ENCODE results near the gene SLC26A9.

The SLC26A9 gene

DNA sequence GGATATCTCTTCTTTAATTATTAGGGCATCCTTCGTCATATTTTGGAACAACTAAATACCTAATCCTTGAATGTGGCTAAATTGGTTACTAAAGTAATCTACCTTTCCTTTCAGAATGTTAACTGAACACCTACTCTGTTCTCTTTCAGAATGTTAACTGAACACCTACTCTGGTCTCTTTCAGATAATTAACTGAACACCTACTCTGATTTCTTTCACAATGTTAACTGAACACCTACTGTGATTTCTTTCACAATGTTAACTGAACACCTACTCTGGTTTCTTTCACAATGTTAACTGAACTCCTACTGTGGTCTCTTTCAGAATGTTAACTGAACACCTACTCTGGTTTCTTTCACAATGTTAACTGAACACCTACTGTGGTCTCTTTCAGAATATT lies 38.0 kb upstream of the SLC26A9 start:
- TF ChIP-seq SIN3A (IDR thresholded peaks at IDR 0.05; ENCODE audit: borderline replicate concordance, insufficient read depth, low read length) (no peak), TAF1 (IDR thresholded peaks at IDR 0.05; ENCODE audit: borderline replicate concordance, insufficient read depth, low read length) (no peak), FOXP2 (optimal IDR thresholded peaks at IDR 0.05; ENCODE audit: borderline replicate concordance, extremely low read depth, extremely low read length, insufficient read depth) (no peak)
- TF ChIP-seq, protein P1, sequence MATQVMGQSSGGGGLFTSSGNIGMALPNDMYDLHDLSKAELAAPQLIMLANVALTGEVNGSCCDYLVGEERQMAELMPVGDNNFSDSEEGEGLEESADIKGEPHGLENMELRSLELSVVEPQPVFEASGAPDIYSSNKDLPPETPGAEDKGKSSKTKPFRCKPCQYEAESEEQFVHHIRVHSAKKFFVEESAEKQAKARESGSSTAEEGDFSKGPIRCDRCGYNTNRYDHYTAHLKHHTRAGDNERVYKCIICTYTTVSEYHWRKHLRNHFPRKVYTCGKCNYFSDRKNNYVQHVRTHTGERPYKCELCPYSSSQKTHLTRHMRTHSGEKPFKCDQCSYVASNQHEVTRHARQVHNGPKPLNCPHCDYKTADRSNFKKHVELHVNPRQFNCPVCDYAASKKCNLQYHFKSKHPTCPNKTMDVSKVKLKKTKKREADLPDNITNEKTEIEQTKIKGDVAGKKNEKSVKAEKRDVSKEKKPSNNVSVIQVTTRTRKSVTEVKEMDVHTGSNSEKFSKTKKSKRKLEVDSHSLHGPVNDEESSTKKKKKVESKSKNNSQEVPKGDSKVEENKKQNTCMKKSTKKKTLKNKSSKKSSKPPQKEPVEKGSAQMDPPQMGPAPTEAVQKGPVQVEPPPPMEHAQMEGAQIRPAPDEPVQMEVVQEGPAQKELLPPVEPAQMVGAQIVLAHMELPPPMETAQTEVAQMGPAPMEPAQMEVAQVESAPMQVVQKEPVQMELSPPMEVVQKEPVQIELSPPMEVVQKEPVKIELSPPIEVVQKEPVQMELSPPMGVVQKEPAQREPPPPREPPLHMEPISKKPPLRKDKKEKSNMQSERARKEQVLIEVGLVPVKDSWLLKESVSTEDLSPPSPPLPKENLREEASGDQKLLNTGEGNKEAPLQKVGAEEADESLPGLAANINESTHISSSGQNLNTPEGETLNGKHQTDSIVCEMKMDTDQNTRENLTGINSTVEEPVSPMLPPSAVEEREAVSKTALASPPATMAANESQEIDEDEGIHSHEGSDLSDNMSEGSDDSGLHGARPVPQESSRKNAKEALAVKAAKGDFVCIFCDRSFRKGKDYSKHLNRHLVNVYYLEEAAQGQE (IDR thresholded peaks at IDR 0.05; ENCODE audit: insufficient read depth in 1 of 2, low read depth in 2 of 2, low read length in 2 of 2): no peak

DNA sequence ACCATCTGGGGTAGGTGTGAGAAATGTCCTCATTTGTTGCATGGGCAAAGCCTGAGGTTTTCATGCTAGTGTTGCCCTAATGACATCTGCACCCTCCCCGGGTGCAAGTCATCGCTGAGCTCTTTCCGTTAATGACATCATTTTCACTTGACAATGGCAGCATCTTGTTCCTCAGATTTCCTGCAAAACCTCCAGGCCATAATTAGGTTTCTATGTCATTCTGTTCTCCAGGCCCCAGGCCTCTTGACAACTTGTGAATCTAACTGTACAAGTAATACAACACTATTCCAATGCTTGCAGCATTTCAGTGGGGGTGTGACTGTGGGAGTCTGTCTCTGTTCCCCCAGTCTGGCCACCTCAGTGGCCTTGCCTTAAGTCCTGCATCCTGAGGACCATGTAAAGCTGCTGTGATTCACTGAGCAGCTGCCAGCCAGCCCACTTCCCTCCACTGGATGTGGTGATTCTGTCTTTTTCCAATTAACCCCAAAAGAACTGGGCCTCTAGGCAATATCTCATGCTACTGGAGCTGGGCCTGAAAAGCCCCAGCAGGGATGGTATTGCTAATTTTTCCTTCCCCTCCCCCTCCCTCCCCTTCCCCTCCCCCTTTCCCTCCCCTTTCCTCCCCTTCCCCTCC lies 37.1 kb upstream of the SLC26A9 start:
- no peak for TF ChIP-seq SIN3A (IDR thresholded peaks at IDR 0.05; ENCODE audit: borderline replicate concordance, insufficient read depth, low read length)
- no peak for TF ChIP-seq FOXP2 (optimal IDR thresholded peaks at IDR 0.05; ENCODE audit: borderline replicate concordance, extremely low read depth, extremely low read length, insufficient read depth)
- TF ChIP-seq, protein P1 (IDR thresholded peaks at IDR 0.05; ENCODE audit: insufficient read depth in 1 of 2, low read depth in 2 of 2, low read length in 2 of 2): no peak
- no peak for TF ChIP-seq POLR2AphosphoS5 (IDR thresholded peaks at IDR 0.05; ENCODE audit: low read depth, low read length)
- no peak for TF ChIP-seq TAF1 (IDR thresholded peaks at IDR 0.05; ENCODE audit: borderline replicate concordance, insufficient read depth, low read length)

DNA sequence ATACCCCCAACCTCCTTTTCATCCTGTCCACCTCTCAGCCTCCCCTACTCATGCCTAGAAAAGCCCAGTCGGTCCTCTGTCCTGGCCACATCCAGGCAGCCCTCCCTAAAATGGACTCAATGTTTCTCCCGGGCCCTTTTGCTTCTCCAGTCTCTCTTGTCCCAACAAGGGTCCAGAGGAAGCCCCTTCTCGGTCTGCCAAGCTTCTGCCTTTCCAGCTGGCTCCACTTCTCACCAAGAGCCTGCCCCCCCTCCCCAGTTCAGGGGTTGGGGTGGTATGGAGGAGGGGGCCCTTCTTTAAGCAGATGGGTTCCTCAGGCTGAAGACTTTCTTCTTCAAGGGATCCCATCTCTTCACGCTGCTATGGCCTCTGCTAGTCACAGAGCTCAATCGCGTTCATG lies 36.0 kb upstream of the SLC26A9 start:
- TF ChIP-seq TAF1 (IDR thresholded peaks at IDR 0.05; ENCODE audit: borderline replicate concordance, insufficient read depth, low read length): no peak

DNA sequence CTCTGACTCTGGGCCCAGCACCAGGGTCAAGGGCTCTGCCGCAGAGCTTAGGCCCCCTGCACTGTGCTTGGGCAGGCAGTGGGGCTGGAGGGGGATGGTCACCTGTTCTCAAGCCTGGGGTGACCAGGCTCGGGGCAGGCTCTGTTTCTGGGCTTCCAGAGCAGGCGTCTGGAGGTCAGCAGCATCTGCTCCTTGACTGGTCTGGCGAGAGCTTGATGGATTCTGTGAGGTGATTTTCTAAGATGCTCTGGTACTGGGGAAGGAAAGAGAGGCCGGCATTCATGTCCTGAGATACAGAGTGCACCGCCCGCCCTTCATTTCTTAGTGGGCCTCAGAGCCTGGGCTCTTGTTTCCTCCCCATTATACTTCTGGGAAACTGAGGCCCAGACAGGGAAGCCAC lies 35.4 kb upstream of the SLC26A9 start:
- TF ChIP-seq FOXP2 (optimal IDR thresholded peaks at IDR 0.05; ENCODE audit: borderline replicate concordance, extremely low read depth, extremely low read length, insufficient read depth) (no peak), SIN3A (IDR thresholded peaks at IDR 0.05; ENCODE audit: borderline replicate concordance, insufficient read depth, low read length) (no peak), TAF1 (IDR thresholded peaks at IDR 0.05; ENCODE audit: borderline replicate concordance, insufficient read depth, low read length) (no peak), POLR2AphosphoS5 (IDR thresholded peaks at IDR 0.05; ENCODE audit: low read depth, low read length) (no peak)
- TF ChIP-seq, protein P1 (IDR thresholded peaks at IDR 0.05; ENCODE audit: insufficient read depth in 1 of 2, low read depth in 2 of 2, low read length in 2 of 2): no peak

DNA sequence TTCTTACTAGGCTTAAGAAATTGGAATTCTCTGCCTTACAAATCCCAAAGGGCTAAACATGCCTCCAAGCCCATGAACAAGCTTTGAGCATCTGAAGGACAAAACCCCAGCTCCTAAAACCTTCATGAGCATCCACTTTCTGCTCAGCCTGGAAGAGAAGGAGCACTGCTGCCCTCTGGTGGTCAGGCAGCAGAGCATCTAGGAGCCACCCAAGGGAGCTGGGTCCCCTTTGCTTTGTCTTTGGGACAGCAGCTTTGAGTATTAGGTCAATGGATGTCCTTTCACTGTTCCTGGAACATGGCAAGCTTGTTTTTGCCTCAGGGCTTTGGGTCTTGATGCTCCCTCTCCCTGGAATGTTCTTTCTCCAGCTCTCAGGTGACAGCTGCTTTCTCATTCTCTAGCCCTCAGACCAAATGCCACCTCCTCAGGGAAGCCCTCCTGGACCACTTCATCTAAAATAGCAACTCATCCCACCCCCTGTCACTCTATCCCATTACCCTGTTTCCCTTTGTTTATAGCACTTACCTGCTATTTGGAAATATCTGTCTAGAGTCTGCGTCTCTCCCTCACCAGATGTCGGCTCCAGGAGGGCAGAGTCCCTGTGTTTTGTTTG lies 34.3 kb upstream of the SLC26A9 start:
- TF ChIP-seq POLR2AphosphoS5 (IDR thresholded peaks at IDR 0.05; ENCODE audit: low read depth, low read length) (no peak), SIN3A (IDR thresholded peaks at IDR 0.05; ENCODE audit: borderline replicate concordance, insufficient read depth, low read length) (no peak), FOXP2 (optimal IDR thresholded peaks at IDR 0.05; ENCODE audit: borderline replicate concordance, extremely low read depth, extremely low read length, insufficient read depth) (no peak), TAF1 (IDR thresholded peaks at IDR 0.05; ENCODE audit: borderline replicate concordance, insufficient read depth, low read length) (no peak)
- TF ChIP-seq, protein P1 (IDR thresholded peaks at IDR 0.05; ENCODE audit: insufficient read depth in 1 of 2, low read depth in 2 of 2, low read length in 2 of 2): no peak

All from PFSK-1 (cell line).